HUES64 (cell line): Measurements from ENCODE around the gene USP35.
A peak's percentile ranks its signal among the peaks of the same experiment; 100 is the strongest.

Experiments used
- H3K27ac ChIP-seq: 2 replicates; pipeline ENCODE4 v1.7.0; 2013; ENCODE audit warnings: low read depth, low read length, inconsistent platforms
- H3K27me3 ChIP-seq: 2 replicates; pipeline ENCODE4 v1.6.1; 2013; ENCODE audit warnings: mild to moderate bottlenecking, low read length; ENCODE audit not compliant: insufficient read depth
- H3K36me3 ChIP-seq: 2 replicates; pipeline ENCODE4 v1.6.1; 2013; ENCODE audit warnings: mild to moderate bottlenecking, low read length; ENCODE audit not compliant: insufficient read depth
- H3K4me1 ChIP-seq: 2 replicates; pipeline ENCODE4 v1.6.1; 2013; ENCODE audit warnings: mild to moderate bottlenecking, low read length, moderate library complexity; ENCODE audit not compliant: insufficient read depth
- H3K4me3 ChIP-seq: 2 replicates; pipeline ENCODE4 v1.5.1; 2013; ENCODE audit warnings: mild to moderate bottlenecking, low read length, moderate library complexity
- H3K9ac ChIP-seq: 2 replicates; pipeline ENCODE4 v1.6.1; 2013; ENCODE audit warnings: mild to moderate bottlenecking, low read depth, low read length
- H3K9me3 ChIP-seq: 2 replicates; pipeline ENCODE4 v1.6.1; 2013; ENCODE audit warnings: low read depth, low read length; ENCODE audit not compliant: insufficient read depth
- WGBS: fragments of 150-250, 120-280 bp; methylation state at CpG from one replicate; pipeline ENCODE4 v1.1.7; 2013; ENCODE audit warnings: missing lambda C conversion rate; 5-methylcytosine and 5-hydroxymethylcytosine counted together

The USP35 gene

GRCh38 chr11:78261828-78262227 is 73.1 kb downstream of the USP35 start:
- H3K4me1 ChIP-seq, result peaks cover 12% of the 10 kb centered on the region
- H3K27ac ChIP-seq, result no peak overlapping the region
- 88% methylated on average over 4 of the region's 4 CpGs for WGBS
- no peaks in the 10 kb centered on the region for H3K27me3 ChIP-seq
- H3K4me3 ChIP-seq, result no peak overlapping the region
- H3K36me3 ChIP-seq, result no peaks in the 10 kb centered on the region
- no peak overlapping the region for H3K9ac ChIP-seq
- H3K9me3 ChIP-seq, result no peaks in the 10 kb centered on the region

DNA sequence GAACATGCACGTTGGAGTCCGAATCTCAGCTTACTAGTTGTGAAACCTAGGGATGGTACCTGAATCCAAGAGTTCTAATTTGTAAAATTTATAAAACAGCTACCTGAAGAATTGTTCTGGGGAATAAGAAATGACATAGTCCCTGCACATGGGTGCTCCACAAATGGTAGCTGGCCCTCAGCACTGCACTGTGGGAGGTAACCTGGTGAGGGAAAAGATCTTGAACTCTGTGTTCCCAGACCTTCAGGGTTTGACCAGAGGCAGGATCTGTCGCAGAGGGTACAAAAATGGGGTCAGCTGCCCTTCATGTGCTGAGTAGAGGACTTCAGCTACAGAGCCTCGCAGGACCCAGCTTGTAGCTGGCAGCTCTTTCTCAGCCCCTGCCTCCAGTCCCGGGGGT is 73.5 kb downstream of the USP35 start:
- 89% methylated on average over 5 of the region's 5 CpGs for WGBS
- H3K27me3 ChIP-seq, result no peaks in the 10 kb centered on the region

DNA sequence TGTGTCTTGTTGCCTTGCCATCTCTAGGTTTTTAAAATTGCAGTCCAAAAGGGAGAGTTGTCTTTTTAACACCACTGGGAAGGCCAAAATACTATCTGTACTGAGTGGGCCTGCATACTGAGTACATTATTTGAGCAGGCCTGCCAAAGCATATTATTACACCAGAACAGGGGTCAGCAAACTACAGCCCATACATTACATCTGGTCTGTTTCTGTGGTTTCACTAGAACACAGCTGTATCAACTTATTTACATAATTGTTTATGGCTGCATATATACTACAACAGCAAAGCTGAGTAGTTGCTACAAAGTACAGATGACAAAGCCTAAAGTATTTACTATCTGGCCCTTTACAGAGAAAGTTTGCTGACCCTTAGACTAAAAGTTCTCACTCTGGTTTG is 74.0 kb downstream of the USP35 start:
- H3K9ac ChIP-seq, result 0 out of 2 replicates have a peak overlapping the region, but pooled peaks have one; percentile 14
- H3K36me3 ChIP-seq, result no peaks in the 10 kb centered on the region
- H3K27ac ChIP-seq, result no peak overlapping the region

More for the DNA sequence above, 73.5 kb downstream of the USP35 start:
- no peaks in the 10 kb centered on the region for H3K9me3 ChIP-seq
- H3K4me1 ChIP-seq, result peaks cover 12% of the 10 kb centered on the region
- H3K4me3 ChIP-seq, result no peak overlapping the region
- no peaks in the 10 kb centered on the region for H3K36me3 ChIP-seq
- no peak overlapping the region for H3K9ac ChIP-seq
- H3K27ac ChIP-seq, result no peak overlapping the region

More for the DNA sequence above, 74.0 kb downstream of the USP35 start:
- no peak overlapping the region for H3K4me3 ChIP-seq
- H3K4me1 ChIP-seq, result peaks cover 12% of the 10 kb centered on the region
- H3K27me3 ChIP-seq, result no peaks in the 10 kb centered on the region
- H3K9me3 ChIP-seq, result no peaks in the 10 kb centered on the region
